ENCODE results near the gene GABRD. TPM values are rescaled to one million over a fixed set of nuclear protein-coding genes. Genes with fewer than 3 reads are reported as not detected.

Gene GABRD
- polyA plus RNA-seq, 1 experiment, result not detected

- Histone ChIP-seq H3K4me3 (ENCODE audit: low read depth, low read length) (no peak overlapping the region), H3K36me3 (ENCODE audit: control insufficient read depth, insufficient read depth, low read length) (no peaks in the 10 kb centered on the region), H3K27me3 (ENCODE audit: control insufficient read depth, insufficient read depth, low read length) (peaks cover 22% of the 10 kb centered on the region)
- ChIA-PET CTCF (interaction anchor here (0.7 to 5.3 kb wide), 11 partner anchors 10 to 128 kb away, joined by 3 to 50 read pairs (median 6); no protein-coding TSS in a partner anchor), POLR2A (no interaction called here)
- TF ChIP-seq, protein P1, sequence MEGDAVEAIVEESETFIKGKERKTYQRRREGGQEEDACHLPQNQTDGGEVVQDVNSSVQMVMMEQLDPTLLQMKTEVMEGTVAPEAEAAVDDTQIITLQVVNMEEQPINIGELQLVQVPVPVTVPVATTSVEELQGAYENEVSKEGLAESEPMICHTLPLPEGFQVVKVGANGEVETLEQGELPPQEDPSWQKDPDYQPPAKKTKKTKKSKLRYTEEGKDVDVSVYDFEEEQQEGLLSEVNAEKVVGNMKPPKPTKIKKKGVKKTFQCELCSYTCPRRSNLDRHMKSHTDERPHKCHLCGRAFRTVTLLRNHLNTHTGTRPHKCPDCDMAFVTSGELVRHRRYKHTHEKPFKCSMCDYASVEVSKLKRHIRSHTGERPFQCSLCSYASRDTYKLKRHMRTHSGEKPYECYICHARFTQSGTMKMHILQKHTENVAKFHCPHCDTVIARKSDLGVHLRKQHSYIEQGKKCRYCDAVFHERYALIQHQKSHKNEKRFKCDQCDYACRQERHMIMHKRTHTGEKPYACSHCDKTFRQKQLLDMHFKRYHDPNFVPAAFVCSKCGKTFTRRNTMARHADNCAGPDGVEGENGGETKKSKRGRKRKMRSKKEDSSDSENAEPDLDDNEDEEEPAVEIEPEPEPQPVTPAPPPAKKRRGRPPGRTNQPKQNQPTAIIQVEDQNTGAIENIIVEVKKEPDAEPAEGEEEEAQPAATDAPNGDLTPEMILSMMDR (IDR thresholded peaks at IDR 0.05; ENCODE audit: insufficient read depth, low read depth, low read length), result peak; percentile 73
- no peak for DNase-seq (ENCODE audit: low read depth)
Measured at GRCh38 chr1:2046174-2046917, 27.2 kb downstream of the GABRD start.

GRCh38 chr1:2046953-2047748 is 28.0 kb downstream of the GABRD start:
- ChIA-PET CTCF (interaction anchor here (0.7 to 1.3 kb wide), 5 partner anchors 9 to 128 kb away, joined by 3 to 4 read pairs (median 3); no protein-coding TSS in a partner anchor), POLR2A (no interaction called here)
- H3K27me3 ChIP-seq (ENCODE audit: control insufficient read depth, insufficient read depth, low read length), result peaks cover 28% of the 10 kb centered on the region
- no peaks in the 10 kb centered on the region for H3K36me3 ChIP-seq (ENCODE audit: control insufficient read depth, insufficient read depth, low read length)
- no peak for DNase-seq (ENCODE audit: low read depth)
- H3K4me3 ChIP-seq (ENCODE audit: low read depth, low read length), result no peak overlapping the region
- TF ChIP-seq, protein P1 (IDR thresholded peaks at IDR 0.05; ENCODE audit: insufficient read depth, low read depth, low read length), result no peak

DNA sequence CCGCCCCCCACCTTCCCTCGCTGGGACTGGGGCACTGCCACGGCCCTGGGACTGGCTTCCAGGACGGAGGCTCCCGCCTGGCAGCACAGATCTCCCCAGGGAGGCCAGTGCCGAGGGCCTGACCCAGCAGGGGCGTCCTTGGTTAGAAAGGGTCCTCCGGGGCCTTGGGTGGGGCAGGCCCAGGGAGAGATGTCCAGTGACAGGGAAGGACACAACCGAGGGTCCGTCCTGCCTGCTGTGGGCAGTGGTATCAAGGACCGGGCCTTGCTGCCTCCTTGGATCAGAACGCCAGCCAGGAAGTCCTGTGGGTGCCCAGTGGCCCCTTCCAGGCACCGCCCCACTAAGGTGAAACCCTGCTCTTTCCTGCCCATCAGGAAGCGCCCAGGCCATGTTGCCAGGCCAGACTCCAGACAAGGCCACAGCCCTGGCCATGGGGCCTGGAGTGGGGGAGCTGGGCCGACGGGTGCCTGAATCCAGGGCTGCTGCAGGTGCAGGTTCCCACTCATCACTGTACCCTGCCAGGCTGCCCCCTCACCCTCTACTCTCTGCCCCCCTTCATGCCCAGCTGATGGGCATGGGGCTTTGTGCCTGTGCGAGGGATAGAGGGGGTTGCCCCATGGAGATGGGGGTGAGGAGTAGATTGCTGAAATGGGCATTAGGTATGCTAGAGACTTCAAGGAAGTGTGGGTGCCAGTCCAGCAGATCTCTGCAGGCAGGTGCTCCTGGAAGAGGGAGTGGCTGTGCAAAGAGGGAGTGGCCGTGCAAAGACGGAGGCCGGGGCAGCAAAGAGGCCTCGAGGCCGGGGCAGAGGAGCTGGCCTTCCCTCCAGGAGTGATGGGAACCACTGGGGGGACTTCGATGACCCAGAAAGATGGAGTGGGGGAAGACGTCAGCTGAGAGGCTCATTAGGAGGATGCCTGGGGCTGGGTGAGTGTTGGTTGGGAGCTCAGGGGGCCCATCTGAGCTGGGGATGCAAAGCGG is 28.9 kb downstream of the GABRD start:
- CTCF ChIA-PET, result no interaction called here
- Histone ChIP-seq H3K27me3 (ENCODE audit: control insufficient read depth, insufficient read depth, low read length) (peaks cover 28% of the 10 kb centered on the region), H3K4me3 (ENCODE audit: low read depth, low read length) (no peak overlapping the region), H3K36me3 (ENCODE audit: control insufficient read depth, insufficient read depth, low read length) (no peaks in the 10 kb centered on the region)
- POLR2A ChIA-PET, result no interaction called here
- DNase-seq (ENCODE audit: low read depth), result no peak
- TF ChIP-seq, protein P1 (IDR thresholded peaks at IDR 0.05; ENCODE audit: insufficient read depth, low read depth, low read length), result no peak

DNA sequence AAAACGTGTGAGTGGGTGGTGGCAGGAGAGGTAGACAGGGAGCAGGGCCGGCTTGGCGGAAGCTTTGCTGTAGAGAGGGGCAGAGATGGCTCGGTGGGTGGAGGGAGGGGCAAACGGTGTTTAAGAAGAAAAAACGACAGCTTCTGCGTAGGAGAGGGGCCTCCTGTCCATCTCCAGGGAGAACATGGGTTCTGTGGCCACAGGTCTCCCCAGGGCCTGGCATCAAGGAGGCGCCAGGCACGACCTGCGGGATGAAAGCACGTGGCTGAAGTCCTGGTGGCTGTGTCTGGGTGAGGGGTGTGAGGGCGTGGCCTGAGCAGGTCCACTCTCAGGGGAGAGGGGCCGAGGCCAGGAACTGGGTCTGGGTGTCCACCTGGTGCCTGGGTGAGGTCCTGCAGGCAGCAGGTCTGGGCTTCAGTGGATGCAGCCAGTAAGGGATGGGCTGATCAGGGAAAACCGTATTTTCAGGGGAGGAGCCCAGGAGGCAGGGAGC is 30.1 kb downstream of the GABRD start:
- CTCF ChIA-PET, result interaction anchor here (0.7 kb wide), 1 partner anchor 47 kb away, joined by 3 read pairs; no protein-coding TSS in a partner anchor
- no peaks in the 10 kb centered on the region for H3K36me3 ChIP-seq (ENCODE audit: control insufficient read depth, insufficient read depth, low read length)
- H3K27me3 ChIP-seq (ENCODE audit: control insufficient read depth, insufficient read depth, low read length), result peaks cover 28% of the 10 kb centered on the region
- no peak overlapping the region for H3K4me3 ChIP-seq (ENCODE audit: low read depth, low read length)
- POLR2A ChIA-PET, result no interaction called here
- no peak for DNase-seq (ENCODE audit: low read depth)
- TF ChIP-seq, protein P1 (IDR thresholded peaks at IDR 0.05; ENCODE audit: insufficient read depth, low read depth, low read length), result peak; percentile 20; the same call in 1 of the 2 replicates

Measured in BJ (cell line).